GM23338 (cell line): ENCODE results near the gene STAM2. TPM values are rescaled to one million over a fixed set of nuclear protein-coding genes. Genes with fewer than 3 reads are reported as not detected.

ENCODE experiments used
- ETS1 ChIP-seq: IDR thresholded peaks from 2 replicates; pipeline ENCODE4 v1.6.1; 2016; ENCODE audit warnings: antibody characterized with exemption
- JUNB ChIP-seq: IDR thresholded peaks from one replicate; pipeline ENCODE4 v1.6.1; 2016; ENCODE audit warnings: antibody characterized with exemption; ENCODE audit not compliant: unreplicated experiment
- NANOG ChIP-seq: IDR thresholded peaks from 2 replicates; pipeline ENCODE4 v1.6.1; 2016; ENCODE audit warnings: antibody characterized with exemption, borderline replicate concordance
- POLR2AphosphoS5 ChIP-seq: IDR thresholded peaks from 2 replicates; pipeline ENCODE4 v1.6.1; 2016; ENCODE audit warnings: antibody characterized with exemption, low read depth
- REST ChIP-seq: IDR thresholded peaks from one replicate; pipeline ENCODE4 v1.6.1; 2018; ENCODE audit warnings: antibody characterized with exemption; ENCODE audit not compliant: unreplicated experiment
- ZNF462 ChIP-seq: fragments of 250-450 bp; sonication (Bioruptor Pico); IDR thresholded peaks from 2 replicates; pipeline ENCODE4 v1.5.0; 2020; ENCODE audit warnings: mild to moderate bottlenecking, moderate library complexity
- polyA plus RNA-seq: library from polyadenylated mRNA; unstranded; fragments of >200 nt; fragmentation: Nextera tagmentation; extraction: Ambion mirVana; gene quantifications from 2 replicates; pipeline ENCODE4 v1.2.1, GENCODE V29; 2016
- total RNA-seq: library from RNA; depleted of rRNA; stranded (reverse); fragments of >200 nt; shearing (Covaris generic); gene quantifications from 2 replicates; pipeline ENCODE4 v1.2.3, GENCODE V29; 2014

STAM2 gene
- total and polyA plus RNA-seq, 2 experiments from 2014 or later: 4.6 to 18.2 TPM

GRCh38 chr2:152075461-152076050 is 100.0 kb downstream of the STAM2 start (continued):
- TF ChIP-seq ZNF462 (CRISPR knock-in tag) (no peak), JUNB (no peak), ETS1 (no peak), POLR2AphosphoS5 (no peak), NANOG (no peak), REST (no peak)
